ENCODE measurements around the gene LYST.

Gene LYST

DNA sequence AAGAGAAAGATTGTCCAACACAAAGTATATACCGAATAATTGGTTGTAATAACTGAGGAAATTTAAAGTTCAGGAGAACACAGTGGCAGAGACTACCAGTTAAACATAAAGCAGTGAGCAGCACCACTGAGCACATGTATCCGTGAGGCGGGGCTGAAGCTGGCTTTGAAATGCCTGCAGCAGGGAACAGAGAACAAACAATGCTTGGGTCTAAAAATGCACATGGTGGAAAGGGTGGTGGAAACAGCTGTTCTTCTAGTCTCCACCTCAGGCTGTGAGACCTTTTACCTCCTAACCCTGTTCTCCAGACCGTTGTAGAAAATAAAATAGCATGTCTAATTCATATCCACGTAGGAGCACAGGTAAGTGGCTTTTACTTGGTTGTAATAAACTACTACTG, 209.4 kb downstream of the LYST start:
- Histone ChIP-seq H2BK5ac (ENCODE audit: low read depth, low read length, poor library complexity, severe bottlenecking) (no peak overlapping the region), H3K27ac (ENCODE audit: low read length, poor library complexity, severe bottlenecking) (no peak overlapping the region), H2AFZ (ENCODE audit: low read depth, low read length) (no peak overlapping the region), H3K18ac (ENCODE audit: low read depth in 1 of 2, low read length in 2 of 2) (no peak overlapping the region), H3K36me3 (ENCODE audit: control insufficient read depth in 1 of 2, insufficient read depth in 2 of 2, low read depth in 1 of 2, low read length in 2 of 2) (peaks cover 0 to 28% of the 10 kb centered on the region in 2 experiments), H2AK5ac (ENCODE audit: low read length, severe bottlenecking) (no peak overlapping the region), H3K4me2 (ENCODE audit: low read length, poor library complexity, severe bottlenecking) (no peak overlapping the region), H3K4ac (ENCODE audit: low read depth in 1 of 2, low read length in 2 of 2) (no peak overlapping the region), H2BK12ac (ENCODE audit: low read length in 2 of 2) (no peak overlapping the region), H4K91ac (ENCODE audit: low read length) (no peak overlapping the region), H3K14ac (ENCODE audit: low read length in 2 of 2) (no peak overlapping the region), H2BK15ac (ENCODE audit: low read depth, poor library complexity, severe bottlenecking) (no peak overlapping the region), H3K9me3 (ENCODE audit: control insufficient read depth, low read length) (no peaks in the 10 kb centered on the region), H4K8ac (ENCODE audit: low read length) (no peak overlapping the region), H3K4me1 (ENCODE audit: control insufficient read depth, insufficient read depth, low read depth, low read length) (no peaks in the 10 kb centered on the region), H3K9ac (ENCODE audit: low read length) (no peak overlapping the region), H3K4me3 (ENCODE audit: insufficient read depth in 1 of 2, low read depth in 1 of 2, low read length in 2 of 2) (no peak overlapping the region), H2BK120ac (ENCODE audit: low read depth, low read length) (no peak overlapping the region), H3K27me3 (ENCODE audit: control insufficient read depth in 1 of 2, insufficient read depth in 1 of 2, low read length in 2 of 2) (peaks cover 4 to 10% of the 10 kb centered on the region in 2 experiments), H3K79me1 (replicated peaks; ENCODE audit: low read length, poor library complexity, severe bottlenecking) (no peaks in the 10 kb centered on the region), H3K23ac (ENCODE audit: low read length in 2 of 2) (no peak overlapping the region)
- WGBS, result 93% methylated on average over 3 of the region's 5 CpGs
- no peak for DNase-seq

DNA sequence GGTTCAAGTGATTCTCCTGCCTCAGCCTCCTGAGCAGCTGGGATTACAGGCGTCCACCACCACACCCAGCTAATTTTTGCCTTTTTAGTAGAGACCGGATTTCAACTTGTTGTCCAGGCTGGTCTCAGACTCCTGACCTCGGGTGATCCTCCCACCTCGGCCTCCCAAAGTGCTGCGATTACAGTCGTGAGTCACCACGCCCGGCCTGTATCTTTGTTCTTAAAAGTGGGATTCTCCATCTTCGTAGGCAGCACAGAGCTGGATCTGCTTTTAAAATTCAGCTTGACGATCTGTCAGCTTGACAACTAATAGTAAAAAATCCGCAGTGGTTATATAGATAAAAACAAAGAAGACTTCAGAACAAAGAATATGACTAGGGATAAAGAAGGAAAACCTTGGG, 214.3 kb downstream of the LYST start:
- no peak overlapping the region for H3K9ac ChIP-seq (ENCODE audit: low read length)

DNA sequence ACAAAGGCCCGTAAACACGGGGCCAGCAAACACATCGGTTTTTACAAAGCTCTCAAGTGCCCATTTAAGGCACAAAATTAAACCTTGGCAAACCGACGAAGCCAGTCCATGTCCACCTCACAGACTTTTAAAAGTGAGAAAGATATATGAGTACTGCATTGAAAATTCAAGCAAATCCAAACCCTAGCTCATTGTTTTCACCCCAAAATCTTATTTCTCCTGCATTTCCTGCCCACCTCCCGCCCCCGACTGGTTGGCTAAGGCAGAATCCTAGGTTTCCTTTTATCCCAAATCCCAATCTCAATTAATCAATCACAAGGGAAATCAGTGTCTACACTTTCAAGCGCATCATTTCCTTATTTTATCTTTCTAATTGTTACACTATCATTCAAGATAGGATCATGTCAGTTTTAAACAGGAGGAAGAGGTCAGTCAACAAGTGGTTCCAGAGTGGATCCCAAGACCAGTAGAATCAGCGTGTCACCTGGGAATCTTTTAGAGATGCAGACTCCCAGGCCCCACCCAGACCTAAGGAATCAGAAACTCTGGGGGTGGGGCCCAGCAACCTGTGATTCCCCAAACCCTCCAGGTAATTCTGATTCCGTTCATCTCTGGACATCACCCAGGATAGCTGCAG, 215.4 kb downstream of the LYST start:
- Histone ChIP-seq H4K91ac (ENCODE audit: low read length) (no peak overlapping the region), H3K27ac (ENCODE audit: low read length, poor library complexity, severe bottlenecking) (no peak overlapping the region), H3K36me3 (ENCODE audit: control insufficient read depth in 1 of 2, insufficient read depth in 2 of 2, low read depth in 1 of 2, low read length in 2 of 2) (no peaks in the 10 kb centered on the region), H2BK120ac (ENCODE audit: low read depth, low read length) (no peak overlapping the region), H2BK5ac (ENCODE audit: low read depth, low read length, poor library complexity, severe bottlenecking) (no peak overlapping the region), H3K4me2 (ENCODE audit: low read length, poor library complexity, severe bottlenecking) (peak overlapping the region; percentile 1), H4K8ac (ENCODE audit: low read length) (no peak overlapping the region), H3K4me3 (ENCODE audit: insufficient read depth in 1 of 2, low read depth in 1 of 2, low read length in 2 of 2) (peak overlapping the region in 1 of 2 experiments; percentile 63), H3K14ac (ENCODE audit: low read length in 2 of 2) (no peak overlapping the region), H3K4me1 (ENCODE audit: control insufficient read depth, insufficient read depth, low read depth, low read length) (peaks cover 23% of the 10 kb centered on the region), H3K27me3 (ENCODE audit: control insufficient read depth in 1 of 2, insufficient read depth in 1 of 2, low read length in 2 of 2) (peaks cover 44 to 61% of the 10 kb centered on the region in 2 experiments), H3K4ac (ENCODE audit: low read depth in 1 of 2, low read length in 2 of 2) (no peak overlapping the region), H2BK15ac (ENCODE audit: low read depth, poor library complexity, severe bottlenecking) (no peak overlapping the region), H3K79me1 (replicated peaks; ENCODE audit: low read length, poor library complexity, severe bottlenecking) (no peaks in the 10 kb centered on the region), H3K9ac (ENCODE audit: low read length) (no peak overlapping the region), H3K9me3 (ENCODE audit: control insufficient read depth, low read length) (no peaks in the 10 kb centered on the region), H2AK5ac (ENCODE audit: low read length, severe bottlenecking) (no peak overlapping the region), H2AFZ (ENCODE audit: low read depth, low read length) (no peak overlapping the region), H3K18ac (ENCODE audit: low read depth in 1 of 2, low read length in 2 of 2) (no peak overlapping the region), H2BK12ac (ENCODE audit: low read length in 2 of 2) (no peak overlapping the region), H3K23ac (ENCODE audit: low read length in 2 of 2) (no peak overlapping the region)
- no peak for DNase-seq
- 37% methylated on average over 8 of the region's 10 CpGs for WGBS

More for the DNA sequence above, 214.3 kb downstream of the LYST start:
- no peak overlapping the region for H2BK12ac ChIP-seq (ENCODE audit: low read length in 2 of 2)
- no peak overlapping the region for H4K91ac ChIP-seq (ENCODE audit: low read length)
- H4K8ac ChIP-seq (ENCODE audit: low read length), result no peak overlapping the region
- WGBS, result 94% methylated on average over 11 of the region's 11 CpGs
- H2AK5ac ChIP-seq (ENCODE audit: low read length, severe bottlenecking), result no peak overlapping the region
- no peak overlapping the region for H3K27ac ChIP-seq (ENCODE audit: low read length, poor library complexity, severe bottlenecking)
- no peaks in the 10 kb centered on the region for H3K79me1 ChIP-seq (replicated peaks; ENCODE audit: low read length, poor library complexity, severe bottlenecking)
- H3K4me1 ChIP-seq (ENCODE audit: control insufficient read depth, insufficient read depth, low read depth, low read length), result peaks cover 23% of the 10 kb centered on the region
- H3K4me2 ChIP-seq (ENCODE audit: low read length, poor library complexity, severe bottlenecking), result no peak overlapping the region
- no peaks in the 10 kb centered on the region for H3K9me3 ChIP-seq (ENCODE audit: control insufficient read depth, low read length)
- no peak overlapping the region for H3K23ac ChIP-seq (ENCODE audit: low read length in 2 of 2)
- no peak overlapping the region for H3K4me3 ChIP-seq (ENCODE audit: insufficient read depth in 1 of 2, low read depth in 1 of 2, low read length in 2 of 2)
- no peak overlapping the region for H2AFZ ChIP-seq (ENCODE audit: low read depth, low read length)
- H2BK15ac ChIP-seq (ENCODE audit: low read depth, poor library complexity, severe bottlenecking), result no peak overlapping the region
- H3K36me3 ChIP-seq (ENCODE audit: control insufficient read depth in 1 of 2, insufficient read depth in 2 of 2, low read depth in 1 of 2, low read length in 2 of 2), result peaks cover 0 to 3% of the 10 kb centered on the region in 2 experiments
- H3K18ac ChIP-seq (ENCODE audit: low read depth in 1 of 2, low read length in 2 of 2), result no peak overlapping the region
- H3K4ac ChIP-seq (ENCODE audit: low read depth in 1 of 2, low read length in 2 of 2), result no peak overlapping the region
- H2BK5ac ChIP-seq (ENCODE audit: low read depth, low read length, poor library complexity, severe bottlenecking), result no peak overlapping the region
- peaks cover 39 to 51% of the 10 kb centered on the region in 2 experiments for H3K27me3 ChIP-seq (ENCODE audit: control insufficient read depth in 1 of 2, insufficient read depth in 1 of 2, low read length in 2 of 2)
- no peak for DNase-seq
- H2BK120ac ChIP-seq (ENCODE audit: low read depth, low read length), result no peak overlapping the region
- H3K14ac ChIP-seq (ENCODE audit: low read length in 2 of 2), result no peak overlapping the region

DNA sequence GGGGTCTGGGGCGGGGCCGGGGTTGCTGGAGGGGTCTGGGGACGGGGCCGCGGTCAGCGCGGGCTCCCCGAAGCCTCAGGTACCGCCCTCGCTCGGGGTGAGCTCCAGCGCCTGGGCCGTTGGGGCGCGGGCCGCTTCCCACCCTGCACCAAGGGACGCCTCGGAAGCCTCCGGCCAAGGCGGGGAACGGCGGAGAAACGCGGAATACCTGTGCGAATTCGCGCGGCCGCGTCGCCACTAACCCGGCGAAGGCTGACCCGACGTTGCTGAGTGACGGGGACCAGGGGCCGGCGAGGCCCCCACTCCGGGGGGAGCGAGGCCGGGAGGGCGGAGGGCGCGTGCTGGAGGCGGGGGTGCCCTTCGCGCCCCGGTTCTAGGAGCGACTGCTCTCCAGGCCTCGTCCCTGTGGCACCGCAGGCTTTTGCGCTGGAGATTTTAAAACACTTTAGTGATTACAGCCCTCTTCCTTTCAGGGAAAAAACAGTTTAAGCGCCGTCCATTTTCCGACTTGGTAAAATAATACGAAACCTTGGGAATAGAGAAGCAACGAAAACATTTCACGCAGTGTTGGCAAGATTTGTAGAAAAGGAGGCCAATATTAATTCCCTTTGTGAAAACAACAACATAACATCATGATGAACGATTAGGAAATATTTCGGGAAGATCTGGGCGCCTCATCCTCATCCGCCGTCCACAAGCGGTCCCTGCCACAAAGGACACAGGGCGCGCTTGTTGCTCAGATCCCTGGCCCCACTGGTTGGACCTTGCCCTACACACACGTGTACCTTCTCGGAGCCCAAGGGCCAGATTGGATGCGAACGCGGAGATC, 216.2 kb downstream of the LYST start:
- Histone ChIP-seq H3K4me2 (ENCODE audit: low read length, poor library complexity, severe bottlenecking) (peak overlapping the region; percentile 66), H3K36me3 (ENCODE audit: control insufficient read depth in 1 of 2, insufficient read depth in 2 of 2, low read depth in 1 of 2, low read length in 2 of 2) (no peaks in the 10 kb centered on the region), H2AFZ (ENCODE audit: low read depth, low read length) (no peak overlapping the region), H3K79me1 (replicated peaks; ENCODE audit: low read length, poor library complexity, severe bottlenecking) (no peaks in the 10 kb centered on the region), H3K23ac (ENCODE audit: low read length in 2 of 2) (no peak overlapping the region), H2BK120ac (ENCODE audit: low read depth, low read length) (no peak overlapping the region), H3K9me3 (ENCODE audit: control insufficient read depth, low read length) (no peaks in the 10 kb centered on the region), H2AK5ac (ENCODE audit: low read length, severe bottlenecking) (no peak overlapping the region), H3K4me1 (ENCODE audit: control insufficient read depth, insufficient read depth, low read depth, low read length) (peaks cover 23% of the 10 kb centered on the region), H4K91ac (ENCODE audit: low read length) (no peak overlapping the region), H4K8ac (ENCODE audit: low read length) (no peak overlapping the region), H3K27me3 (ENCODE audit: control insufficient read depth in 1 of 2, insufficient read depth in 1 of 2, low read length in 2 of 2) (peaks cover 48 to 68% of the 10 kb centered on the region in 2 experiments), H3K9ac (ENCODE audit: low read length) (no peak overlapping the region), H3K4me3 (ENCODE audit: insufficient read depth in 1 of 2, low read depth in 1 of 2, low read length in 2 of 2) (peak overlapping the region; percentile 47 to 63), H2BK12ac (ENCODE audit: low read length in 2 of 2) (no peak overlapping the region), H2BK15ac (ENCODE audit: low read depth, poor library complexity, severe bottlenecking) (no peak overlapping the region), H2BK5ac (ENCODE audit: low read depth, low read length, poor library complexity, severe bottlenecking) (no peak overlapping the region), H3K14ac (ENCODE audit: low read length in 2 of 2) (no peak overlapping the region), H3K18ac (ENCODE audit: low read depth in 1 of 2, low read length in 2 of 2) (no peak overlapping the region), H3K4ac (ENCODE audit: low read depth in 1 of 2, low read length in 2 of 2) (no peak overlapping the region), H3K27ac (ENCODE audit: low read length, poor library complexity, severe bottlenecking) (no peak overlapping the region)
- 3% methylated on average over 68 of the region's 71 CpGs for WGBS
- DNase-seq, result no peak

Measured in mesenchymal stem cell (in vitro differentiated cells and primary cell).